ENCODE data around the gene DTNB.
"Not testable (repeated sequence)": the region's sequence is repeated elsewhere in the genome, so short reads cannot be mapped to it uniquely, and the experiment has no call there.

DTNB gene

DNA sequence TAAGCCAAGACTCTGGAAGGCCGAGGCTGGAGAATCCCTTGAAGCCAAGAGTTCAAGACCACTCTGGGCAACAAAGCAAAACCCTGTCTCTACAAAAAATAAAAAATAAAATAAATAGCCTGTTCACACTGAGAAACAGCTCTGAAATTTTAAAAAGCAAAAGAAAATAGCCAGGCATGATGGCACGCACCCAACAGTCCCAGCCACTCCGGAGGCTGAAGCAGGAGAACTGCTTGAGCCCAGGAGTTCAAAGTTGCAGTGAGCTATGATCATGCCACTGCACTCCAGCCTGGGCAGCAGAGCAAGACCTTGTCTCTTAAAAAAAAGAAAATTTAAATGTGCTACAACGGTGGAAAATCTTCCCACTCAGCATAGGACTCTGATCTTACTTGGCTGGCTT is 52.7 kb downstream of the DTNB start:
- DNase-seq, result no peak

DNA sequence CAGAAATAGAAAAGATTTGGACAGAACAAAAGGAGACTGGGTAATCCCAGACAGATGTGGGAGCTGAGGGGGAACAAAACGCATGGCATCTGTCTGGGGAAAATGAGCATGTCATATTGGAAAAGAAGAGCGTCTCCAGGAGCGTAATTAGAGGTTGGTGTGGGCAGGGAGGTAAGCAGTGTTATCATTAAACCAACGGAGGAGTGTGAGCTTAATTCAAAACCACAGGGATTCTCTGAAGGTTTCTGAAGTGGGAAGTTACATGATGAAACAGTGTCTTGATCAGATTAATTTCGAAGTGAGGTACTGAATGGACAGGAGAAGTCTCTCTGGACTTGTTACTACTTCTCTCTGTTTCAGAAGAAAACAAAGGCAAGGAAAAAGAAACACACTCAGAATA is 53.3 kb downstream of the DTNB start:
- no peak for DNase-seq

DNA sequence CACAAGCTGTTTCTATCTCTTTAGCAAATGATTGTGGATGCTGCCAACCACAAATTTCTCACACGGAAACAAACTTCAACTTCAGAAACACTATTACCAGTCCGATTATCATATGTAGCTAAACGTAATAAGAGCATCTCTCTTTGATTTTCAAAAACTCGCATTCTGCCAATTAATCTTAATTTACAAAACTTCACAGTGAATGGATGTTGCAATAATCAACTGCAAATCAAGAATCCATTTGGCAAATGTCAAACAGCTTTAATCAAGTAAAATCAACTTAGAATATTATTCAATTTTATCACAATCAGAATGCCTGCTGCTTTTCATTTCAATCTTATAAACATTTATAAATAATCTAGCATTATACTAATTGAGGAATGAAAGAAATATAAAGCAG is 54.2 kb downstream of the DTNB start:
- DNase-seq, result no peak

DNA sequence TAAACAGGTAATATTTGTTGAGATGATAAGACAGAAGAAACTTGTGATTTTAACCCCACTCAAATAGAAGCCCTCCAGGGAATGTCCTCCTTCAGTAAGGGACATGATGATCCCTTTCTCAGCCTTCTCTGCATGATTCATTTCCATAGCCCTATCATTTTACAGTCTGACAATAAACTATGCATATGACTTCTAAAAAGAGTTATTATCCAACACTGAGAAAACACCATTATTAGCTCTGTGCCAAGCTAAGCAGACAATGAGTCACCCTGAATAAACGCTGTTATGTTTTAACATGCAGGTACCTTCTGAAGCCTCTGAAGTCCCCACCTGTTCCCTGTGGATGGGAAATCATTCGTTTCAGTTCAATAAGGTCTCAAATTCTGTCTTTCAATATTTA is 54.7 kb downstream of the DTNB start:
- no peak for DNase-seq

DNA sequence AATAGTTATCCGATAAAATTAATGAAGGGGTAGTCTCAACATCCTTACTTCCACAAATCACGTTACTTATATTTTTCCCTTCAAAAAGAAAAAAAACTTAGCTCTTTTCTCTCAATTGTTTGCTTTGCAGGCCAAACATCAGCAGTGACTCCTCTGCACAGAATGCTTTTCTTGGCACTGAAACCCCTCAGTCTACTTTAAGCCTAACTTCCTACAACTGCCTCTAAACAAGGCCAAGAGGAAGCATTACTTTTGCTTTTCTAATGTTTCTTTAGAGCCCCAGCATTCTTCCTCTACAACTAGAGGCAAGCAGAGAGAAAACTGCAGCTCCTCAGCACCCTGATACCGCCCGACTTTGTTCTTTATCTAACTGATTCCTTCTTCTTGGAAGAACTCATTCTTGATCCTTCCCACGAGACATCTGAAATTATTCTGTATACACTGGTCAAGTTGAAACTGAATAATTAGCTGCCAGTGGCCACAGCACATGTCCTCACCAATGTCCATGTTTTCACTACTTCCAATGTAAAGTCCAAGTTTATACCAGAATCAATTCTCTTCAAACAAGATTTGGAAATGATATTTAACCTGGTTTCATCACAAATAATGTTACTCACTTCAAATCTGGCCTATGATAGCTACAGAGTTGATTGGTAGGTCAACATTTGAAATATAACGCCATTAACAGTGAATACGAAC is 55.3 kb downstream of the DTNB start:
- DNase-seq, result no peak

DNA sequence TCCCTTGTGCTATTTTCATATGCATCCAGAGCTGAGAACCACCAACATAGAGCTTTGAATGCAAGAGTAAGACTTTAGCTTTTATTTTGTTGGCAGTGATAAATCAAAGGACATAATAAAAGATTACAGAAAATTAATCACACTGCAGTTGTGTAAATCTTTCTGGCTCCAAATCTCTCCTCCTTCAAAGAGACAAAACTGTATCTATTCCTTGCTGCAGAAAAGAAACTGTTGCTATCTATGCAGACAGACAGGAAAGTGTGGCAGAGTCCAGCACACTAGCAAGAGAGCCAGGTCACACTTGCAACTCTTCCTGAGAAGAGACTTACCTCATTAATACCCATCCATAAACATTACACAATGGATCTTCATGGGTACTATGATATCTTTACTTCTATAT is 57.5 kb downstream of the DTNB start:
- DNase-seq, result no peak

DNA sequence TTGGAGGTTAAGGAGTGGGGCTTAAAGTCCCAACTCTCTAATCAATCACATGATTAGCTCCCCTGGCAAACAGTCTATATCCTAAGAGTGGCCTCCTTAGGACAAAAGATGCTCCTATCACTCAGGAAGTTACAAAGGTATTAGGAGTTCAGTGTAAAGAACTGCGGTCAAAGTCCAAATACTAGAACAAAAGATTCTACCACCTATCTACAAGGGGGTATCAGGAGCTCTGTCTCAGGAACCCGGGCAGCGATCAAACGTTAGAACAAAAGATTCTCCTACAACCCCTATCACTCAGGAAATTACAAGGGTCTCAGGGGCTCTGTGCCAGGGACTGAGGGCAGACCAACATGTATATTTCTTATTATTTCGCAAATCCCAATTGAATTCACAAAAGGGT is 58.0 kb downstream of the DTNB start:
- DNase-seq, result no peak

DNA sequence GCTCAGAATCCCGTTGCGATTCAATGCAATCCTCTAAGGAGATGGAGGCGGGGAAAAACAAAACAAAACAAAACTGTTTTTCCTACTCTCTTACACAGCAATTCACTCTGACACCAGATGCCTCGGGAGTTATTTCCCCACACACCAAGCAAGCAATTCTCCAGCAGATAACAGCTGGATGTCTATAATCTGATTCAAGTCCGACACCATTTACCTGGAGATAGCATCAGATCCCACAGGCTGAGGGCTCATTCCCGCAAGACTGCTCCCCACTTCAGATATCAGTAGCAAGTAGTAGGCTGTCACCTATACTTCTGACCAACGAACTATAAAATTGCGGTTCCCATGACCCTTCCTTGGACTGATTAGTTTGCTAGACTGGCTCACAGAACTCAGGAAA is 58.7 kb downstream of the DTNB start:
- no peak for DNase-seq

DNA sequence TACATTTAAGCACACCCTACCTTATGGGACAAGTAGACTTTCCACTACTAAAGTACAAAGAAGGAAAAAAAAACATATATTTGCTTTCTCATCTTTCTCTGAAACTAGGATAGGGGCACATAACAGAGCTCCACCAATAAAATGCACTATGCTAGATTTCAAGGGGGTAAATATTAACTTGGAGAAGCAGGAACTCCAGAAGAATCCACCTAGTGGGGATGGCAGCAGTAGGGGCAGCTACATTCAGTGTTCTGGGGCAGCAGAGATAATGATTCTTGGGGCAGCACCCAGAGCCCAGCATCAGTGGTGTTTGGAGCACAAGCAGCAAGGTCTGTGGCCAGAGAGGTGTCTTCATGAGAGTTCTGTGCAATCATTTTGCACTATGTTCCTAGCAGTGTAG is 64.7 kb downstream of the DTNB start:
- DNase-seq, result no peak

DNA sequence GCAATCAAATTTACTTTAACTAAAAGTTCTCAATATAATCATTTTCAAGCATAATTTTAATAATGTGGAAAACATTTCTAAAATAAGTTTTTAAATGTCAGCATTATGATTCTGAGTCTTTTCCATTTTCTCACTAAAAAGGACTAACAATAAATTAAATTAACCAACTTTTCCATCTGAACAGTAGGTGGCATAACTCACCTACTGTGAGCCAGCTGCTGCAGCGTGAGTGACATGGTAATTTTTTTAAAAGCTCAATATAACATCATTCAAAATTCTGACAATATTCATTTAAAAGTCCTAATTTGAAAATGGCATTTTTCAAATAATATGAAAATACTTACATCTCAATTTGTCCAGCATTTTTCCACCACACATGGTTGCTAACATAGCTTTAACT is 66.5 kb downstream of the DTNB start:
- no peak for DNase-seq

DNA sequence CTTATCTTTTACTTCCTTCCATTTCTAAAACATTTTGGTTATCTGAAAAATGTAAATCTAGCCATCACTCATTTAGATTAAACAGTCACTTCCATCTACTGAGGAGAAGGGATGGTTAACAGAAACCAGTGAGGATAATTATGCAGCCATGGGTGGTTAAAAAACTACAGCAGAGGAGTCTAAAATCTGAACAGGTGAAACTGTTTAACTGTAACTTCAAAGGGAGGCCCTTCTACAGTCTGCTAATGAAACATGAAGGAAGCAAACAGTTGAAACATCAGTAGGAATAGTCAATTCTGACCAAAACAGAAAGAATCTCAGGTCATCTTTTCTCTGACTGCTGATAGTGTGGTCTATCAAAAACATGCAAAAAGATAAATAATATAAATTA is 71.0 kb downstream of the DTNB start:
- DNase-seq, result no peak

DNA sequence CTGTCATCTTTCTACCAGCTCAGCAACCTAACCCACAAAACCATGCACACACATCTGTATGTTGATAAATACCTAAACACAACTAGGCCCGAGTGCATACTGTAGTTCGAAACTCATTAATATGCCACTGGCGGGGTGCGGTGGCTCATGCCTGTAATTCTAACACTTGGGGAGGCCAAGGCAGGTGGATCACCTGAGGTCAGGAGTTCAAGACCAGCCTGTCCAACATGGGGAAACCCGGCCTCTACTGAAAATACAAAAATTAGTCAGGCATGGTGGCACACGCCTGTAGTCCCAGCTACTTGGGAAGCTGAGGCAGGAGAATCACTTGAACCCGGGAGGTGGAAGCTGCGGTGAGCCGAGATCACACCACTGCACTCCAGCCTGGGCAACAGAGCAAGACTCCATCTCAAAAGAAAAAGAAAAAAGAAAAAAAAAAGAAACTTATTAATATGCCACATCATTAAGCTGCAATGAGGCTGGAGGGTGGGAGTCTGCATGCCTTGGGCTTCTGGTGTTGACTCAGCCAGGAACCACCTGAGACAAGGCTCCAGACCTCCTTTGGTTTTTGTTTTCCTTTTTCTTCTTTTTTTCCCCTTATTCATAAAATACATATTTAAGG is 71.6 kb downstream of the DTNB start:
- DNase-seq, result not testable (repeated sequence)

DNA sequence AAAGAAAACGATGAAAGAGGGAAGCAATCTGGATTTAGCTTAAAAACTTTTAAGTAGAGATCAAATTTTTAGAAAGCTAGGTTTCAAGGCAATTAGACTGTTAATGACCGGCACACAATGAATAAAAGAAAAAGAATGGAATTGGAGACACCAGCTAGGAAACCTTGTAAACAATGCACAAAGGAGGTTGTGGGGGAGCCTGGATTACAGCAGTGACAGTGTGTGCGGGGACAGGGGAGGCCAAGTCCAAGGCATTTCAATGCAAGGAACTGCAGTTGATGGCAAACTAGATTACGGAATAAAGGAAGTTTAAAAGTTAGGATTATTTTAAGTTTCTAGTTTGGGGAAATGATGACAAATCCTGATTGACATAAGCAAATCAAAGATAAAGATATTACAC is 74.5 kb downstream of the DTNB start:
- no peak for DNase-seq

DNA sequence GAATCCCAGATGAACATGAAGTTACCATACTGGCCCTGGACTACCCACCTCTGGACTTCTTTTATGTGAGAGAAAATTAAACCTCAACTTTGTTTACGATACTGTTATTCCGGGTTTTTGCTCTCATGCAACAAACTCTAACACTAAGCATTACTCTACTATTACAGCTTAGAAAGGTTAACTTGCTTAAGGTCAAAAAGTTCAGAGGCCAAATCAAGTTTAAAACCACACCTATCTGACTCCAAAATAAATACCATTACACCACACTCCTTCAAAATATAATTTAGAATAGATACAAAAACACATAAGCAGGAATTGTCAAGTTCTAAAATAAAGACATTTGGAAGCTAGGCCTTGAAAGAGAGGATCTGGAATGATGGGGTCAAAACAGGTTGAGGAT is 75.0 kb downstream of the DTNB start:
- no peak for DNase-seq

DNA sequence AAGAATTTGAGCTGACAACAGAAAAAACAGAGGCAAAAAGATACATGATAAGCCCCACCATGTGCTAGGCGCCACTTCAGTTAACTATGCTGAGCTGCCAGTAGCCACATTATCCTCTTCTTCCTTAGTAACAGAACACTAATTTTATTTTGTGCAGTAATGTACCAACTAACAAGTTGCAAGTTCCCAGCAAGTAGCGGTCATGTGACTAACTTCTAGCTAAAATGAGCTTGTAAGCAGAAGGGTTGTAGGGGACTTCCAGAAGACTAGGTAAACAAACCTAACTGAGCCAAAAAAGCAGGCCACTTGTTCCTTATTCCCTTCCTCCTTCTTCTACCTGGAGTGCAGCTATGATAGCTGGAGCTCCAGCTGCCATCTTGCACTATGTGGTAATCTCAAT is 75.5 kb downstream of the DTNB start:
- DNase-seq, result no peak

DNA sequence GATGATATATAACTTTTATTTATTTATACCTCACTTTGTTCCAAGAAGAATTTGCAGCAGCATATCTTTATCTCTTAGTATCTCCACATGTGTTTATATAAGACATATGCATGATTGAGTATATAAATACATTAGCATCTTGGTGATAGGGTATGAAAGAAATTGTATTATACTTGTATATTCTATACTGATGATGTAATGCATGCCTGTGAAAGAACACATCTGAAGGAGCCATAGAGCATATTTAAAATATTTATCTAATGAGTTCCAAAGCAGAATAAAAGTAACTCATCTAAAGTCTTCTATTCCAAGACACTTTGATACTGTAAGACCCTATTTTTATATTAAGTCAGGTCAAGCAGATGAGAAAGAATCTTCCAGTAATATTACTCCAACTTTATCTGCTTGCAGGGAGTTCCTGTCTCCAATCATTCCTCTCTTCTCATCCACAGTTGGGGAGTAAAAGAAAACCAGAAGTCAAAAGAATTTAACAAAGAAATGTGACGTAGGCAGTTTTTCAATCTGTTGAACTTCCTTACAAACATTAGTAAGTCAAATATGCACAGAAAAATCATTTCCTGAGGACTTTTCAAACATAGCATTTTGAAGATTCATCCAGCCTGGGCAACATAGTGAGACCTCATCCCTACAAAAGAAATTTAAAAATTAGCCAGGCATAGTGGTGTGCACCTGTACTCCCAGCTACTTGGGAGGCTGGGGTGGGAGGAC is 76.7 kb downstream of the DTNB start:
- no peak for DNase-seq

DNA sequence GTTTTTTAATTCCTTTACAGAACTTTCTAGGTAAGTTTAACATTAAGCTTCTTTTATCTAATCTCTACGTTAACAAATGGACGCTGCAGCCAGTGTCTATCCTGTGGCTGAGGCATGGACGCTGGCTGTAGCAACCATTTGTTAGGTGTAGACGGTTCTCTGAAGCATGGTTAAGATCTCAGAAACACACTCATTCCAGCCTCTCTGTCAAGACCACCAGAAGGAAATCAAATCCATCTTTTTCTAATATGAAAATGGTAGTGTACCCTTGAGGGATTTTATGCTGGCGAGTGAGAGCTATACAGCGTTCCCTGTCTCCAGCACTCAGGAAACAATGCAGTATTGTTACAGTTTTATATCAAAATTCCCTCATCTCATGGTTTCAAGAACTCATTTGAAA is 78.0 kb downstream of the DTNB start:
- no peak for DNase-seq

DNA sequence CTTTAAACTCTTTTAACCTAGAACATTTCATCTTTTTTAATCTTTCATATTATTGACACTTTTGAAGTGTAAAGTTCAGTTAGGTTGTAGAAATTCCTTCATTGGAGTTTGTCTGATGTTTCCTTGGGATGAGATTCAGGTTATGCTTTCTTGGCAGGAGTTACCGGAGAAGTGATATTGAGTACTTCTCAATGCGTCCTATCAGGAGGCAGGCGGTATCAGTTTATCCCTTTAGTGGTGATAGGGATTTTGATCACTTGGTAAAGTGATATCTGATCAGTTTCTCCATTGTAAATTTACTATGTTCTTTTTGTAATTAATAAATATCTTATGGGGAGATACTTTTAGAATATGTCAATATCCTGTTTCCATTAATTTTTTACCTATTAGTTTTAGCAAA is 78.4 kb downstream of the DTNB start:
- DNase-seq, result no peak

DNA sequence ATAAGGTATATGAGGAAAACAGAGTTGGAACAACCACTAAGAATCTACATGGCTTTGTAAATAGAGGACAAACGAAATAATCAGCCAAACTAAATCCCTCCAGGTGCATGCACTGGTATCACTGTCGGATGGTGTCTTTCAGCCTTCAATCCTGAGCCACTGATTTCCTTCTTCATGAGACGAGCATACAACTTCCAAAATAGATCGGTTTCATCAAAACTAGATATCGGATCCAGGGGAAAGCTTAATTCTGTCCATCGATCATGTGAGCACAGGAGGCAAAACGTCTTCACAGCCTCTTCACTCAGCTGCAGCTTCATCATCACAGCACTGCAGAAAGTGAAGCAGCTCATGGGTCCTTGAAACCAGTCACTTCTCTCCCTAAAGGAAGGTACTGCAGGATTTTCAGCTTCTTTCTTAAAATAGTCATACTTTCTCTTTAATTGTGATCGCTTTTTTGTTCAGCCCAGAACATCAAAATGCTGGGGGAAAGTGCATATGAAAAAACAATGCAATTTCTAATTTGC is 80.5 kb downstream of the DTNB start:
- no peak for DNase-seq

DNA sequence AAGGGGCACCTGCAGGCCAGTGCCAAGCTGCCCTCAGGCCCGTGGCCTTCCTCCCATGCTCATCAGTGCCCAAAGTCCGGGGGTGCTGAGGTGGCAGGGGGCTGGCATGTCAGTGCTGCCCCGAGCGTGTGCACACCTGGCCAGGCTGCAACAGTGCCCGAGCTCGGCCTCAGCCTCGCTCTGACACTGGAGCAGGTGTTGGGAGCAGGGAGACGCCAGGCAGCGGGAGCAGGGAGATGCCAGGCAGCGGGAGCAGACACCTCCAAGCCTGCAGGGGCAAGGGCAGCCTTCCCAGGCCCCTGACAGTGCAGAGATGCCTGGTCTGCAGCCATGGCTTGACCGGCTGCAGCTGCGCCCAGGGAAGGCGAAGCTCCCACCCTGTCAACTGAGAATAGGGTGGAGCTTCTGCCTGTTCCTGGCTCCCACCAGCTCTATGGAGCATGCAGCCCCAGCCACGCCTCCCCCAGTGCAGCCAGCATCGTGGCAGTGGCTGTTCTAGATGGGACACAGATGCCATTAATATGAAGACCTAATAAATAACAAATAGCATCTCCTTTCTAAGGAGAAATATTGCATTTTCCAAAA is 82.4 kb downstream of the DTNB start:
- no peak for DNase-seq

DNA sequence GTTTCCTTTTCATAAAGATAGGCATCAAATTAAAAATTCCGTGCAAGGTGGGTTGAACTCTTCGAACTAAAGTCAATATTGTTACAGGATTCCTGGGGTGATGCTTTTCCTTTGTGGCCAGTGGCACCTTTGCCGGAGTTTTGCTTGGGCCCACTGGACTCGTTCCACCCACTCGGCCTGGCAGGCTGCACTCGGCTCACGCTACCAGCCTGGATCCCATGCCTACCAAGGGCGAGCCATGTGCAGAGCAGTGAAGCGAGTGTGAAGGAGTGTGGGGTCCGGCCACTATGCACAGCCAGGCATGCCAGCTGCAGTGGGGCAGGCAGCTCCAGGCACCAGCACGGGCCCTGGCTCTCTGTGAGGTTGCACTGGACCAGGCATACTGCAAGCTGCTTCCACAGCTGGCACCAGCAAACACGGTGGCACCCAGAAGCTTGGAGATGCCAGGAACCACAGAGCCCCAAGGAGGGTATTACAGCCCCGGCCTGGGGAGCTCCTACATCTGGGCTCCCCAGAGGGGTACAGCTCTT is 83.6 kb downstream of the DTNB start:
- DNase-seq, result no peak

DNA sequence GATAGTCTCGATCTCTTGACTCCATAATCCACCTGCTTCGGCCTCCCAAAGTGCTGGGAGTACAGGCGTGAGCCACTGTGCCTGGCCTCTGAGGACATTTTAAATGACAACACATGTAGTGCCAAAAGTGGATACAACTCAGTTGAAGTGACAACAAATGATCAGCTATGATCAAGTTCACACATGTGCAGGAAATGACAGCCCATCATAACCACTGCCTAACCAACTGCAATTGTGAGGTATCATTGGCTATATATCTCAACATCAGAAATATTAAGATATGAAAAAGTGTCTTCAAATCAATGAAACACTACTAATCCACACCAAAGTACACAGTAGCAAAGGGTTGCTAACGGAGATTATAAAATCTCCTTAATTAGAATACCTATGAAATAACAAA is 84.8 kb downstream of the DTNB start:
- DNase-seq, result no peak

DNA sequence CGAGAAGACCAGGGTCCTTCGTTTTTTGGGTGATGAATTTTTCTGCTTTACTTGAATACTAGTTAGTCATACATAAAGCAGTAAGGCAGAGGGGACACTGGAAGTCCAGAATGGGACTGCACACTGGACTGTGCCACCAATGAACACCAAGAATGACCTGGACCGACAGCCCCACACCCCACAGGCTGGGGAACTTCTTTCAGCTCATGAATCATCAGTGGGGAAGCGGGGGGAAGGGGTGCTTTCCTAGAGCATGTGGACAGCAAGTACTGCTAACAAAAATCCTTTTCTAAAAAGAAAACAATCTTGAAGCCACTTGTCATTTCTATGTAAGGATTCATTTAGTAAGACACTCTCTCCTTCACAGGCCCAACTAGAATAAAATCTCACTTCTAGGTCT is 86.0 kb downstream of the DTNB start:
- peak in 1 of 2 donors; percentile 70 for DNase-seq

DNA sequence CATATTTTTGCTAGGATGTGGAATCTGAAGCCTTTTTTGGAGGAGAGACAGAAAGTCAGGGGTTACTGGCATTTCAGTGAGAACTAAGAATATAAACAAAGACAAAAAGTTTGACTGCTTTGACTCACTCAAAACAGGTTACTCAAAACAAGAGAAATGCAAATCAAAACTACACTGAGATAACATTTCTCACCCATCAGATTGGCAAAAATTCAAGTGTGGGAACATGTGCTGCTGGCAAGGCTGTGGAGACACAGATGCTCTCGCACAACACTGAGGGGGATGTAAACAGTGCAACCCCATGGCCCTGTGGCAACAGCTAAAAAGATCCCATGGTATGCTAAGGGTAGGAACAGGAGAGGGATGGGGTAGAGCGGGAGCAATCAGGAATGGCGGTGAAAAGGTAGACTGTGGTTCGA is 86.6 kb downstream of the DTNB start:
- no peak for DNase-seq
